Astrocyte (in vitro differentiated cells and primary cell): ENCODE measurements around the gene PPP6R2. TPM values are rescaled to one million over a fixed set of nuclear protein-coding genes. Genes with fewer than 3 reads are reported as not detected.

ENCODE experiments used
- DNase-seq: peaks from one replicate; pipeline ENCODE4 v3.0.0-alpha.2; 2010; ENCODE audit warnings: low read depth
- FAIRE-seq: peaks from 2 replicates; lab custom pipeline; 2011; peaks lifted over from hg19 to GRCh38; lab: Jason Lieb, UNC
- H2AFZ ChIP-seq: 2 replicates; pipeline ENCODE4 v1.6.0; 2012; ENCODE audit warnings: low read depth, low read length, inconsistent platforms
- H3K27ac ChIP-seq: 2 replicates; pipeline ENCODE4 v1.5.1; 2011; ENCODE audit warnings: low read depth, low read length, inconsistent platforms
- H3K27me3 ChIP-seq: 2 replicates; pipeline ENCODE4 v1.6.0; 2011; ENCODE audit warnings: low read length, inconsistent platforms; ENCODE audit not compliant: insufficient read depth
- H3K36me3 ChIP-seq: 2 replicates; pipeline ENCODE4 v1.5.1; 2011; ENCODE audit warnings: low read length, inconsistent platforms; ENCODE audit not compliant: insufficient read depth
- H3K4me1 ChIP-seq: 2 replicates; pipeline ENCODE4 v1.5.1; 2011; ENCODE audit warnings: low read length, inconsistent platforms; ENCODE audit not compliant: insufficient read depth
- H3K4me2 ChIP-seq: 2 replicates; pipeline ENCODE4 v1.6.0; 2012; ENCODE audit warnings: low read length, inconsistent platforms
- H3K4me3 ChIP-seq: 2 replicates; pipeline ENCODE4 v1.5.1; 2011; ENCODE audit warnings: low read depth, mild to moderate bottlenecking, low read length, inconsistent platforms; ENCODE audit not compliant: insufficient read depth
- H3K79me2 ChIP-seq: 2 replicates; pipeline ENCODE4 v1.6.0; 2012; ENCODE audit warnings: mild to moderate bottlenecking, low read length, inconsistent platforms; ENCODE audit not compliant: insufficient read depth
- H3K9ac ChIP-seq: 2 replicates; pipeline ENCODE4 v1.6.0; 2012; ENCODE audit warnings: mild to moderate bottlenecking, low read length, inconsistent platforms
- H3K9me3 ChIP-seq: 2 replicates; pipeline ENCODE4 v1.5.1; 2012; ENCODE audit warnings: low read depth, mild to moderate bottlenecking, low read length, inconsistent platforms; ENCODE audit not compliant: insufficient read depth
- H4K20me1 ChIP-seq: 2 replicates; pipeline ENCODE4 v1.6.0; 2012; ENCODE audit warnings: low read length, inconsistent platforms; ENCODE audit not compliant: insufficient read depth
- H3K27ac Mint-ChIP-seq: one replicate; pipeline ENCODE4 v1.8.0; 2021; ENCODE audit warnings: mild to moderate bottlenecking, mixed read lengths; ENCODE audit not compliant: unreplicated experiment
- H3K27me3 Mint-ChIP-seq: one replicate; pipeline ENCODE4 v1.8.0; 2021; ENCODE audit warnings: low read depth, mixed read lengths; ENCODE audit not compliant: unreplicated experiment
- H3K36me3 Mint-ChIP-seq: one replicate; pipeline ENCODE4 v1.8.0; 2021; ENCODE audit warnings: low read depth, mixed read lengths; ENCODE audit not compliant: unreplicated experiment
- H3K4me1 Mint-ChIP-seq: one replicate; pipeline ENCODE4 v1.8.0; 2021; ENCODE audit warnings: low read depth, mixed read lengths; ENCODE audit not compliant: unreplicated experiment
- H3K4me3 Mint-ChIP-seq: one replicate; pipeline ENCODE4 v1.8.0; 2021; ENCODE audit warnings: mild to moderate bottlenecking, moderate library complexity, mixed read lengths; ENCODE audit not compliant: unreplicated experiment
- H3K9me3 Mint-ChIP-seq: one replicate; pipeline ENCODE4 v1.8.0; 2021; ENCODE audit warnings: mild to moderate bottlenecking, mixed read lengths; ENCODE audit not compliant: unreplicated experiment
- EZH2 ChIP-seq: IDR thresholded peaks from 2 replicates; pipeline ENCODE4 v1.6.1; 2012; ENCODE audit warnings: mild to moderate bottlenecking, low read length, inconsistent platforms; ENCODE audit not compliant: insufficient read depth
- total RNA-seq: library from RNA; stranded (reverse); gene quantifications from 2 replicates; pipeline ENCODE4 v1.2.1, GENCODE V29; 2021
- TF ChIP-seq, protein P1 (sequence below): IDR thresholded peaks from 2 replicates; pipeline ENCODE4 v1.5.1; 2011; ENCODE audit warnings: low read depth, mild to moderate bottlenecking, inconsistent platforms, low read length, moderate library complexity; ENCODE audit not compliant: insufficient read depth

PPP6R2 gene
- total RNA-seq, 1 donor from 2014 or later = 48.3 TPM

DNA sequence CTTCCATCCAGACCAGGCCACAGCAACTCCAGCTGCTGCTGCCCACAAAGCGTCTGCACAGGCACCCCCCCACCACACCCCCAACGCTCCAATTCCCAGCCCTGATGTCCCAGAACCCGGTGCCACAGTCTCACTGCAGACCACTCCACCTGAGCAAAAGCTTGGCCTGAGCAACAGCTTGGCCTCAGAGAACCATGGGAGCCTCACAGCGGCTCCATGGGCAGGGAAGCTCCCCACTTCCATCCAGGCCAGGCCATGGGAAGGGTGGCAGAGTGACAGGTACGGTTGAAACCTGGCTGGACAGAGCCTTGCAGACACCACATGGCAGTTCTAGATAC lies 48.8 kb upstream of the PPP6R2 start:
- peaks cover 98% of the 10 kb centered on the region for H3K79me2 ChIP-seq
- FAIRE-seq (no peak), DNase-seq (no peak)
- no peak overlapping the region for H2AFZ ChIP-seq
- Mint-ChIP-seq H3K4me3 (no peak overlapping the region), H3K4me1 (peaks cover 25% of the 10 kb centered on the region), H3K36me3 (peaks cover 2% of the 10 kb centered on the region), H3K27ac (peak overlapping the region; percentile 78), H3K9me3 (no peaks in the 10 kb centered on the region), H3K27me3 (no peaks in the 10 kb centered on the region)
- H3K9ac ChIP-seq = peak overlapping the region; percentile 79
- H3K4me3 ChIP-seq = no peak overlapping the region
- H3K36me3 ChIP-seq = peaks cover 3% of the 10 kb centered on the region
- no peaks in the 10 kb centered on the region for H3K27me3 ChIP-seq
- TF ChIP-seq, protein P1, sequence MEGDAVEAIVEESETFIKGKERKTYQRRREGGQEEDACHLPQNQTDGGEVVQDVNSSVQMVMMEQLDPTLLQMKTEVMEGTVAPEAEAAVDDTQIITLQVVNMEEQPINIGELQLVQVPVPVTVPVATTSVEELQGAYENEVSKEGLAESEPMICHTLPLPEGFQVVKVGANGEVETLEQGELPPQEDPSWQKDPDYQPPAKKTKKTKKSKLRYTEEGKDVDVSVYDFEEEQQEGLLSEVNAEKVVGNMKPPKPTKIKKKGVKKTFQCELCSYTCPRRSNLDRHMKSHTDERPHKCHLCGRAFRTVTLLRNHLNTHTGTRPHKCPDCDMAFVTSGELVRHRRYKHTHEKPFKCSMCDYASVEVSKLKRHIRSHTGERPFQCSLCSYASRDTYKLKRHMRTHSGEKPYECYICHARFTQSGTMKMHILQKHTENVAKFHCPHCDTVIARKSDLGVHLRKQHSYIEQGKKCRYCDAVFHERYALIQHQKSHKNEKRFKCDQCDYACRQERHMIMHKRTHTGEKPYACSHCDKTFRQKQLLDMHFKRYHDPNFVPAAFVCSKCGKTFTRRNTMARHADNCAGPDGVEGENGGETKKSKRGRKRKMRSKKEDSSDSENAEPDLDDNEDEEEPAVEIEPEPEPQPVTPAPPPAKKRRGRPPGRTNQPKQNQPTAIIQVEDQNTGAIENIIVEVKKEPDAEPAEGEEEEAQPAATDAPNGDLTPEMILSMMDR = no peak
- TF ChIP-seq EZH2 = no peak
- peaks cover 95% of the 10 kb centered on the region for H4K20me1 ChIP-seq
- H3K4me1 ChIP-seq = peaks cover 29% of the 10 kb centered on the region
- no peaks in the 10 kb centered on the region for H3K9me3 ChIP-seq
- peak overlapping the region; percentile 85 for H3K4me2 ChIP-seq
- H3K27ac ChIP-seq = peak overlapping the region; percentile 80

- Mint-ChIP-seq H3K27ac (no peak overlapping the region), H3K4me1 (peaks cover 25% of the 10 kb centered on the region), H3K36me3 (peaks cover 4% of the 10 kb centered on the region), H3K4me3 (no peak overlapping the region), H3K9me3 (no peaks in the 10 kb centered on the region), H3K27me3 (no peaks in the 10 kb centered on the region)
- no peaks in the 10 kb centered on the region for H3K27me3 ChIP-seq
- no peak overlapping the region for H3K4me3 ChIP-seq
- H4K20me1 ChIP-seq = peaks cover 90% of the 10 kb centered on the region
- no peak overlapping the region for H3K9ac ChIP-seq
- no peak overlapping the region for H3K27ac ChIP-seq
- H3K4me1 ChIP-seq = peaks cover 44% of the 10 kb centered on the region
- no peak for TF ChIP-seq EZH2
- TF ChIP-seq, protein P1 = no peak
- H3K79me2 ChIP-seq = peaks cover 98% of the 10 kb centered on the region
- no peak overlapping the region for H2AFZ ChIP-seq
- no peaks in the 10 kb centered on the region for H3K36me3 ChIP-seq
- DNase-seq = no peak
- H3K4me2 ChIP-seq = no peak overlapping the region
- FAIRE-seq = no peak
- no peaks in the 10 kb centered on the region for H3K9me3 ChIP-seq
Measured at GRCh38 chr22:50296658-50297490, 46.3 kb upstream of the PPP6R2 start.
